ENCODE measurements around the gene PHF21B. TPM values are rescaled to one million over a fixed set of nuclear protein-coding genes. Genes with fewer than 3 reads are reported as not detected.

PHF21B gene
- total and polyA plus RNA-seq, 2 of the 8 experiments (the other 6 are each of a cell fraction or from before 2014, with no cell fraction given) = 19.3 to 68.1 TPM

DNA sequence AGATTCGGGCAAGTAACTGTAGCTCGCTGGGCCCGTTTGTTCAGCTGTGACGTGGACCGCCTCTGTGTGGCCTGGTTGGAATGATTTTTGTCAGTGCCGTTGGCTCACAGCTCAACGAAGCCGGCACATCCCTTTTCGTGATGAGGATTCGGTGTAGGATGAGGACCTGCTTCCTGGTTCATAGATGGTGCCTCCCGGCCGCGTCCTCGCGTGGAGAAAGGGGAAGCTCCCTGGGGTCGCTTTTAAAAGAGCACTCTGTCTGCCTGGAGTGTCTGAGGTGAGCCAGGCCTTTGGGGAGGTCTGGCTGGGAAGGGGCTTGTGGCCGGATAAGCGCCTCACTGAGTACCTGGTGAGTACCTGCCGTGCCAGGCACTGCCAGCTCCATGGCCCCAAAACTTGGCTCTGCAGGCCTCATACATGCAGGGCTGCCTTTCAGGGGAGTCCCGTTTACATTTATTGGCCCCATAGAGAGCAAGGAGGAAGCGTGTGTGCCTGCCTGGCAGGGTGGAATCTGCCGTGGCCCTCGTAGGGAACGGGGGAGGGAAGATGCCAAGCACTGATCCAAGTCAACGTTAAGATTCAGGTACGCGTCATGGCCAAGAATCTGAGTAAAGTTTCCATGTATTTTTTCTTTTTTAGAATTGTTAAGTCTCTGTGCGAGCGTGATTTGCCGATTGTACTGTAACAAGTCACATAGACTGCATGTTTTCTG is 169.0 kb downstream of the PHF21B start:
- H2BK12ac ChIP-seq (ENCODE audit: low read depth, low read length) = no peak overlapping the region
- H3K27me3 ChIP-seq (replicated peaks in 1 of 4; ENCODE audit: control insufficient read depth in 3 of 4, extremely low read depth in 1 of 4, insufficient read depth in 3 of 4, low read length in 3 of 4) = no peaks in the 10 kb centered on the region; a peak in 1 of 7 replicates
- H3K27ac ChIP-seq (ENCODE audit: low read depth, low read length) = no peak overlapping the region
- H4K20me1 ChIP-seq (replicated peaks in 1 of 2; ENCODE audit: control insufficient read depth in 1 of 2, insufficient read depth in 2 of 2, low read length in 2 of 2) = peaks cover 0 to 4% of the 10 kb centered on the region in 2 experiments
- no peak overlapping the region for H4K91ac ChIP-seq (replicated peaks; ENCODE audit: insufficient read length, low read length)
- no peak overlapping the region for H4K5ac ChIP-seq (ENCODE audit: insufficient read length, low read depth, low read length)
- no peak overlapping the region for H2AK5ac ChIP-seq (ENCODE audit: low read depth, low read length)
- H3K9me3 ChIP-seq (ENCODE audit: insufficient read depth in 2 of 2, low read depth in 1 of 2, low read length in 1 of 2) = no peaks in the 10 kb centered on the region
- ChIA-PET CTCF (ENCODE audit: partially characterized antibody) (interaction anchor here (0.7 to 4.0 kb wide), 6 partner anchors 12 to 257 kb away, joined by 3 to 22 read pairs (median 3); no protein-coding TSS in a partner anchor), POLR2A (ENCODE audit: partially characterized antibody) (interaction anchor here (1.4 to 1.6 kb wide), 2 partner anchors 12 to 25 kb away, joined by 3 to 4 read pairs; no protein-coding TSS in a partner anchor)
- H3K23me2 ChIP-seq (ENCODE audit: low read depth, low read length) = no peaks in the 10 kb centered on the region; the same call in 1 of the 2 replicates
- H3K23ac ChIP-seq (ENCODE audit: insufficient read length) = no peak overlapping the region
- no peak overlapping the region for H3K9ac ChIP-seq (replicated peaks in 1 of 4; ENCODE audit: extremely low read depth in 1 of 4, low read depth in 3 of 4, low read length in 3 of 4)
- no peak overlapping the region for H2AFZ ChIP-seq (ENCODE audit: low read length)
- H3K4ac ChIP-seq (replicated peaks; ENCODE audit: insufficient read length, low read depth, low read length) = no peak overlapping the region
- peak overlapping the region; percentile 31 for H4K8ac ChIP-seq (ENCODE audit: extremely low read depth, insufficient read depth, low read length)
- no peak for TF ChIP-seq KDM5A (IDR thresholded peaks at IDR 0.05; ENCODE audit: low read length)
- TF ChIP-seq EZH2 (IDR thresholded peaks at IDR 0.05; ENCODE audit: low read depth, low read length, severe bottlenecking) = no peak
- H3K79me1 ChIP-seq (ENCODE audit: low read depth, low read length) = no peaks in the 10 kb centered on the region
- no peak overlapping the region for H3K56ac ChIP-seq (replicated peaks; ENCODE audit: insufficient read length, low read depth, low read length)
- 86% methylated on average over 30 of the region's 30 CpGs; no CpG with 5 or more reads in 1 of the 2 experiments for WGBS, 2 experiments (ENCODE audit: extremely low coverage in 1 of 2, insufficient coverage in 1 of 2, insufficient read length in 1 of 2, insufficient replicate concordance in 2 of 2, low coverage in 1 of 2, low lambda C conversion rate in 2 of 2, missing lambda C conversion rate in 1 of 2)
- no peak overlapping the region for H2BK20ac ChIP-seq (ENCODE audit: low read length)
- no peak overlapping the region for H3K4me2 ChIP-seq (ENCODE audit: insufficient read depth in 1 of 2, low read depth in 2 of 2, low read length in 2 of 2)
- no peak overlapping the region for H3K4me3 ChIP-seq (ENCODE audit: extremely low read depth in 1 of 4, insufficient read depth in 2 of 4, low read depth in 3 of 4, low read length in 4 of 4)
- no peaks in the 10 kb centered on the region; a peak in 1 of 8 replicates for H3K36me3 ChIP-seq (ENCODE audit: control insufficient read depth in 2 of 4, insufficient read depth in 4 of 4, low read length in 3 of 4)
- H3K4me1 ChIP-seq (replicated peaks in 1 of 4; ENCODE audit: control insufficient read depth in 3 of 4, insufficient read depth in 4 of 4, low read length in 3 of 4) = peaks cover 0 to 20% (median 9%) of the 10 kb centered on the region in 4 experiments; a peak in 5 of 7 replicates
- H2BK120ac ChIP-seq (replicated peaks; ENCODE audit: low read depth, low read length) = no peak overlapping the region
- 0 out of 2 replicates have a peak overlapping the region, but pooled peaks have one; percentile 3 for H3K18ac ChIP-seq (ENCODE audit: extremely low read depth, low read length)
- DNase-seq (ENCODE audit: low read depth in 1 of 2, low spot score in 2 of 2) (no peak), FAIRE-seq (no peak)
- H3K79me2 ChIP-seq (ENCODE audit: control insufficient read depth in 1 of 2, insufficient read depth in 2 of 2, low read length in 2 of 2) = no peaks in the 10 kb centered on the region
- H3K14ac ChIP-seq (ENCODE audit: insufficient read length) = no peak overlapping the region
- no peak overlapping the region for H2BK5ac ChIP-seq (ENCODE audit: low read depth, low read length)
- H2BK15ac ChIP-seq (ENCODE audit: low read length) = no peak overlapping the region

Measured in H1 (cell line).